ENCODE data around the gene THSD7B. TPM values are rescaled to one million over a fixed set of nuclear protein-coding genes. Genes with fewer than 3 reads are reported as not detected.
"Not testable (repeated sequence)": the region's sequence is repeated elsewhere in the genome, so short reads cannot be mapped to it uniquely, and the experiment has no call there.

The THSD7B gene
- total RNA-seq, 5 donors from 2014 or later (not counting 1 experiment from before 2014, with no cell fraction given) = not detected

- Histone ChIP-seq H3K4me3 (ENCODE audit: control insufficient read depth in 1 of 2, extremely low read depth in 1 of 2, low read length in 1 of 2) (no peak overlapping the region), H3K4me1 (ENCODE audit: control insufficient read depth in 1 of 2, extremely low read depth in 1 of 2, insufficient read depth in 2 of 2, low read length in 2 of 2) (no peaks in the 10 kb centered on the region), H3K9me3 (no peaks in the 10 kb centered on the region), H3K36me3 (ENCODE audit: control insufficient read depth in 2 of 2, extremely low read depth in 1 of 2, insufficient read depth in 1 of 2, low read length in 1 of 2) (no peaks in the 10 kb centered on the region), H3K27me3 (replicated peaks in 1 of 2; ENCODE audit: control insufficient read depth in 2 of 2, extremely low read depth in 1 of 2, insufficient read depth in 2 of 2, low read length in 1 of 2) (no peaks in the 10 kb centered on the region), H3K27ac (ENCODE audit: low read length) (no peak overlapping the region)
- no peaks in the 10 kb centered on the region for H3K9me3 Mint-ChIP-seq
- ChIA-PET CTCF (no interaction called here), POLR2A (no interaction called here)
- ATAC-seq (replicated peaks in 1 of 4) (no peak), DNase-seq (no peak)
- no peak overlapping the region for H3K27ac Mint-ChIP-seq
- no peaks in the 10 kb centered on the region for H3K36me3 Mint-ChIP-seq
- peaks cover 0 to 19% of the 10 kb centered on the region in 2 donors for H3K27me3 Mint-ChIP-seq
- no peaks in the 10 kb centered on the region for H3K4me1 Mint-ChIP-seq
- WGBS (ENCODE audit: insufficient coverage) = no CpG with 5 or more reads among the region's 2 CpGs
- H3K4me3 Mint-ChIP-seq = no peak overlapping the region
Observed at GRCh38 chr2:136750065-136750464, 15.3 kb upstream of the THSD7B start.

GRCh38 chr2:136751406-136751805 lies 13.9 kb upstream of the THSD7B start:
- peaks cover 0 to 22% of the 10 kb centered on the region in 2 donors for H3K27me3 Mint-ChIP-seq
- CTCF ChIA-PET = interaction anchor here in 1 of 2 donors (0.7 kb wide), 1 partner anchor 401 kb away, joined by 3 read pairs; no protein-coding TSS in a partner anchor
- Histone ChIP-seq H3K27me3 (replicated peaks in 1 of 2; ENCODE audit: control insufficient read depth in 2 of 2, extremely low read depth in 1 of 2, insufficient read depth in 2 of 2, low read length in 1 of 2) (no peaks in the 10 kb centered on the region), H3K4me3 (ENCODE audit: control insufficient read depth in 1 of 2, extremely low read depth in 1 of 2, low read length in 1 of 2) (no peak overlapping the region), H3K27ac (ENCODE audit: low read length) (no peak overlapping the region), H3K4me1 (ENCODE audit: control insufficient read depth in 1 of 2, extremely low read depth in 1 of 2, insufficient read depth in 2 of 2, low read length in 2 of 2) (no peaks in the 10 kb centered on the region), H3K9me3 (no peaks in the 10 kb centered on the region), H3K36me3 (ENCODE audit: control insufficient read depth in 2 of 2, extremely low read depth in 1 of 2, insufficient read depth in 1 of 2, low read length in 1 of 2) (no peaks in the 10 kb centered on the region)
- WGBS (ENCODE audit: insufficient coverage) = no CpG with 5 or more reads among the region's 2 CpGs
- DNase-seq (no peak), ATAC-seq (replicated peaks in 1 of 4) (no peak)
- POLR2A ChIA-PET = no interaction called here
- no peaks in the 10 kb centered on the region for H3K4me1 Mint-ChIP-seq
- H3K4me3 Mint-ChIP-seq = no peak overlapping the region
- no peak overlapping the region for H3K27ac Mint-ChIP-seq
- H3K9me3 Mint-ChIP-seq = no peaks in the 10 kb centered on the region
- H3K36me3 Mint-ChIP-seq = no peaks in the 10 kb centered on the region

GRCh38 chr2:136758504-136758903 lies 6.8 kb upstream of the THSD7B start:
- H3K27me3 ChIP-seq (replicated peaks in 1 of 2; ENCODE audit: control insufficient read depth in 2 of 2, extremely low read depth in 1 of 2, insufficient read depth in 2 of 2, low read length in 1 of 2); ATAC-seq (replicated peaks in 1 of 4); H3K4me1 ChIP-seq (ENCODE audit: control insufficient read depth in 1 of 2, extremely low read depth in 1 of 2, insufficient read depth in 2 of 2, low read length in 2 of 2); H3K9me3 ChIP-seq; H3K36me3 Mint-ChIP-seq; POLR2A ChIA-PET; DNase-seq; H3K27ac Mint-ChIP-seq; H3K27ac ChIP-seq (ENCODE audit: low read length); H3K4me3 Mint-ChIP-seq; H3K4me3 ChIP-seq (ENCODE audit: control insufficient read depth in 1 of 2, extremely low read depth in 1 of 2, low read length in 1 of 2); CTCF ChIA-PET; H3K4me1 Mint-ChIP-seq; H3K36me3 ChIP-seq (ENCODE audit: control insufficient read depth in 2 of 2, extremely low read depth in 1 of 2, insufficient read depth in 1 of 2, low read length in 1 of 2); H3K9me3 Mint-ChIP-seq: not testable (repeated sequence)
- 92% methylated on average over 19 of the region's 22 CpGs for WGBS (ENCODE audit: insufficient coverage)
- H3K27me3 Mint-ChIP-seq = peaks cover 31 to 43% of the 10 kb centered on the region in 2 donors

- ATAC-seq (replicated peaks in 1 of 4) (no peak), DNase-seq (no peak)
- H3K4me3 ChIP-seq (ENCODE audit: control insufficient read depth in 1 of 2, extremely low read depth in 1 of 2, low read length in 1 of 2) = no peak overlapping the region
- Mint-ChIP-seq H3K27ac (no peak overlapping the region), H3K4me1 (peaks cover 3 to 12% (median 5%) of the 10 kb centered on the region in 3 donors), H3K27me3 (peaks cover 66 to 71% of the 10 kb centered on the region in 2 donors), H3K36me3 (no peaks in the 10 kb centered on the region), H3K9me3 (peaks cover 0 to 6% (median 2%) of the 10 kb centered on the region in 3 donors), H3K4me3 (peak overlapping the region in 1 of 3 donors; percentile 37)
- POLR2A ChIA-PET = no interaction called here
- no peaks in the 10 kb centered on the region for H3K9me3 ChIP-seq
- CTCF ChIA-PET = no interaction called here
- 5% methylated on average over 33 of the region's 47 CpGs for WGBS (ENCODE audit: insufficient coverage)
- no peak overlapping the region for H3K27ac ChIP-seq (ENCODE audit: low read length)
- H3K4me1 ChIP-seq (ENCODE audit: control insufficient read depth in 1 of 2, extremely low read depth in 1 of 2, insufficient read depth in 2 of 2, low read length in 2 of 2) = peaks cover 0 to 5% of the 10 kb centered on the region in 2 experiments
- peaks cover 7 to 27% of the 10 kb centered on the region in 2 experiments for H3K27me3 ChIP-seq (replicated peaks in 1 of 2; ENCODE audit: control insufficient read depth in 2 of 2, extremely low read depth in 1 of 2, insufficient read depth in 2 of 2, low read length in 1 of 2)
- H3K36me3 ChIP-seq (ENCODE audit: control insufficient read depth in 2 of 2, extremely low read depth in 1 of 2, insufficient read depth in 1 of 2, low read length in 1 of 2) = no peaks in the 10 kb centered on the region
Observed at GRCh38 chr2:136764452-136765255, 691 bp upstream of the THSD7B start.

GRCh38 chr2:136766073-136766404 lies 694 bp downstream of the THSD7B start:
- ATAC-seq (replicated peaks in 1 of 4) (peak in 1 of 4 experiments; percentile 9), DNase-seq (no peak)
- H3K27ac Mint-ChIP-seq = no peak overlapping the region
- Histone ChIP-seq H3K36me3 (ENCODE audit: control insufficient read depth in 2 of 2, extremely low read depth in 1 of 2, insufficient read depth in 1 of 2, low read length in 1 of 2) (no peaks in the 10 kb centered on the region), H3K4me3 (ENCODE audit: control insufficient read depth in 1 of 2, extremely low read depth in 1 of 2, low read length in 1 of 2) (no peak overlapping the region), H3K9me3 (no peaks in the 10 kb centered on the region), H3K4me1 (ENCODE audit: control insufficient read depth in 1 of 2, extremely low read depth in 1 of 2, insufficient read depth in 2 of 2, low read length in 2 of 2) (peaks cover 0 to 5% of the 10 kb centered on the region in 2 experiments), H3K27me3 (replicated peaks in 1 of 2; ENCODE audit: control insufficient read depth in 2 of 2, extremely low read depth in 1 of 2, insufficient read depth in 2 of 2, low read length in 1 of 2) (peaks cover 7 to 25% of the 10 kb centered on the region in 2 experiments), H3K27ac (ENCODE audit: low read length) (no peak overlapping the region)
- WGBS (ENCODE audit: insufficient coverage) = 10% methylated on average over 11 of the region's 17 CpGs
- peaks cover 0 to 6% (median 0%) of the 10 kb centered on the region in 3 donors for H3K9me3 Mint-ChIP-seq
- CTCF ChIA-PET = no interaction called here
- POLR2A ChIA-PET = no interaction called here
- peaks cover 3 to 12% (median 5%) of the 10 kb centered on the region in 3 donors for H3K4me1 Mint-ChIP-seq
- no peaks in the 10 kb centered on the region for H3K36me3 Mint-ChIP-seq
- H3K4me3 Mint-ChIP-seq = no peak overlapping the region
- H3K27me3 Mint-ChIP-seq = peaks cover 57 to 66% of the 10 kb centered on the region in 2 donors

GRCh38 chr2:136767030-136767429 lies 1.7 kb downstream of the THSD7B start:
- H3K9me3 Mint-ChIP-seq = peaks cover 0 to 9% (median 0%) of the 10 kb centered on the region in 3 donors

More at GRCh38 chr2:136767030-136767429, 1.7 kb downstream of the THSD7B start:
- H3K4me1 Mint-ChIP-seq = peaks cover 3 to 12% (median 5%) of the 10 kb centered on the region in 3 donors
- Histone ChIP-seq H3K4me3 (ENCODE audit: control insufficient read depth in 1 of 2, extremely low read depth in 1 of 2, low read length in 1 of 2) (no peak overlapping the region), H3K36me3 (ENCODE audit: control insufficient read depth in 2 of 2, extremely low read depth in 1 of 2, insufficient read depth in 1 of 2, low read length in 1 of 2) (no peaks in the 10 kb centered on the region), H3K27me3 (replicated peaks in 1 of 2; ENCODE audit: control insufficient read depth in 2 of 2, extremely low read depth in 1 of 2, insufficient read depth in 2 of 2, low read length in 1 of 2) (peaks cover 7 to 24% of the 10 kb centered on the region in 2 experiments), H3K9me3 (no peaks in the 10 kb centered on the region), H3K4me1 (ENCODE audit: control insufficient read depth in 1 of 2, extremely low read depth in 1 of 2, insufficient read depth in 2 of 2, low read length in 2 of 2) (peaks cover 0 to 5% of the 10 kb centered on the region in 2 experiments), H3K27ac (ENCODE audit: low read length) (no peak overlapping the region)
- H3K4me3 Mint-ChIP-seq = no peak overlapping the region
- POLR2A ChIA-PET = no interaction called here
- no peaks in the 10 kb centered on the region for H3K36me3 Mint-ChIP-seq
- CTCF ChIA-PET = no interaction called here
- DNase-seq (no peak), ATAC-seq (replicated peaks in 1 of 4) (no peak)
- WGBS (ENCODE audit: insufficient coverage) = 13% methylated on average over 2 of the region's 2 CpGs
- H3K27ac Mint-ChIP-seq = peak overlapping the region in 1 of 2 donors; percentile 5
- H3K27me3 Mint-ChIP-seq = peaks cover 51 to 64% of the 10 kb centered on the region in 2 donors
